ENCODE data around the gene B4GALT1.

DNA sequence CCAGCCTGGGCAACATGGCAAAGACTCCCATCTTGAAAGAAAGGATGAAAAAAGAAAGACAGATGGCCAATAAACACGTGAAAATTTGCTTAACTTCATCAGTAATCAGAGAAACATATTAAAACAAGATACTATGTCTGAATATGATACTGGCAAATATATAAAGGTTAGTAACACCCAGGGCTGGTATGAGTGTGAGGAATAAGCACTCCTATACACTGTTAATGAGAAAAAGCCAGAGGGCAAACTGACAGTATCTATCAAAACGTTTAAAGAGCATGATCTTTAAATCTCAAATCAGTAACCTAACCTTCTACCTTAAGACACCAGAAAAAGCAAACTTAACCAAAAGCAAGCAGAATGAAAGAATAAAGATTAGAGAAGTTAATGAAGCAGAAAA is 14.1 kb downstream of the B4GALT1 start:
- TF ChIP-seq, protein P1, sequence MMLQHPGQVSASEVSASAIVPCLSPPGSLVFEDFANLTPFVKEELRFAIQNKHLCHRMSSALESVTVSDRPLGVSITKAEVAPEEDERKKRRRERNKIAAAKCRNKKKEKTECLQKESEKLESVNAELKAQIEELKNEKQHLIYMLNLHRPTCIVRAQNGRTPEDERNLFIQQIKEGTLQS (CRISPR knock-in tag; conservative IDR thresholded peaks at IDR 0.05): no peak
- TF ChIP-seq SP1 (CRISPR knock-in tag; conservative IDR thresholded peaks at IDR 0.05): no peak
- TF ChIP-seq, protein P2, sequence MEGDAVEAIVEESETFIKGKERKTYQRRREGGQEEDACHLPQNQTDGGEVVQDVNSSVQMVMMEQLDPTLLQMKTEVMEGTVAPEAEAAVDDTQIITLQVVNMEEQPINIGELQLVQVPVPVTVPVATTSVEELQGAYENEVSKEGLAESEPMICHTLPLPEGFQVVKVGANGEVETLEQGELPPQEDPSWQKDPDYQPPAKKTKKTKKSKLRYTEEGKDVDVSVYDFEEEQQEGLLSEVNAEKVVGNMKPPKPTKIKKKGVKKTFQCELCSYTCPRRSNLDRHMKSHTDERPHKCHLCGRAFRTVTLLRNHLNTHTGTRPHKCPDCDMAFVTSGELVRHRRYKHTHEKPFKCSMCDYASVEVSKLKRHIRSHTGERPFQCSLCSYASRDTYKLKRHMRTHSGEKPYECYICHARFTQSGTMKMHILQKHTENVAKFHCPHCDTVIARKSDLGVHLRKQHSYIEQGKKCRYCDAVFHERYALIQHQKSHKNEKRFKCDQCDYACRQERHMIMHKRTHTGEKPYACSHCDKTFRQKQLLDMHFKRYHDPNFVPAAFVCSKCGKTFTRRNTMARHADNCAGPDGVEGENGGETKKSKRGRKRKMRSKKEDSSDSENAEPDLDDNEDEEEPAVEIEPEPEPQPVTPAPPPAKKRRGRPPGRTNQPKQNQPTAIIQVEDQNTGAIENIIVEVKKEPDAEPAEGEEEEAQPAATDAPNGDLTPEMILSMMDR (IDR thresholded peaks at IDR 0.05): no peak
- no peak for TF ChIP-seq CREM (CRISPR knock-in tag; IDR thresholded peaks at IDR 0.05)
- TF ChIP-seq ESRRA (CRISPR knock-in tag; IDR thresholded peaks at IDR 0.05; ENCODE audit: borderline replicate concordance): no peak
- TF ChIP-seq, protein P3, sequence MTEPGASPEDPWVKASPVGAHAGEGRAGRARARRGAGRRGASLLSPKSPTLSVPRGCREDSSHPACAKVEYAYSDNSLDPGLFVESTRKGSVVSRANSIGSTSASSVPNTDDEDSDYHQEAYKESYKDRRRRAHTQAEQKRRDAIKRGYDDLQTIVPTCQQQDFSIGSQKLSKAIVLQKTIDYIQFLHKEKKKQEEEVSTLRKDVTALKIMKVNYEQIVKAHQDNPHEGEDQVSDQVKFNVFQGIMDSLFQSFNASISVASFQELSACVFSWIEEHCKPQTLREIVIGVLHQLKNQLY (CRISPR knock-in tag; IDR thresholded peaks at IDR 0.05): no peak
- TF ChIP-seq TP53 (CRISPR knock-in tag; IDR thresholded peaks at IDR 0.05): no peak
- TF ChIP-seq, protein P4, sequence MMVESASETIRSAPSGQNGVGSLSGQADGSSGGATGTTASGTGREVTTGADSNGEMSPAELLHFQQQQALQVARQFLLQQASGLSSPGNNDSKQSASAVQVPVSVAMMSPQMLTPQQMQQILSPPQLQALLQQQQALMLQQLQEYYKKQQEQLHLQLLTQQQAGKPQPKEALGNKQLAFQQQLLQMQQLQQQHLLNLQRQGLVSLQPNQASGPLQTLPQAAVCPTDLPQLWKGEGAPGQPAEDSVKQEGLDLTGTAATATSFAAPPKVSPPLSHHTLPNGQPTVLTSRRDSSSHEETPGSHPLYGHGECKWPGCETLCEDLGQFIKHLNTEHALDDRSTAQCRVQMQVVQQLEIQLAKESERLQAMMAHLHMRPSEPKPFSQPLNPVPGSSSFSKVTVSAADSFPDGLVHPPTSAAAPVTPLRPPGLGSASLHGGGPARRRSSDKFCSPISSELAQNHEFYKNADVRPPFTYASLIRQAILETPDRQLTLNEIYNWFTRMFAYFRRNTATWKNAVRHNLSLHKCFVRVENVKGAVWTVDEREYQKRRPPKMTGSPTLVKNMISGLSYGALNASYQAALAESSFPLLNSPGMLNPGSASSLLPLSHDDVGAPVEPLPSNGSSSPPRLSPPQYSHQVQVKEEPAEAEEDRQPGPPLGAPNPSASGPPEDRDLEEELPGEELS (CRISPR knock-in tag; IDR thresholded peaks at IDR 0.05): no peak

Data from WTC11 (cell line).